Transverse colon (tissue), 3 donors: ENCODE data around the gene NADK2.

ENCODE experiments used
- CTCF ChIP-seq, 5 experiments: fragments of 200-600 bp in 3 of 5; fragments of 450-650 bp in 2 of 5; sonication (generic) in 3 of 5; IDR thresholded peaks; 1 replicate in 2 of 5; 2 replicates in 3 of 5; pipeline ENCODE4 v1.5.1; 2016 to 2017; ENCODE audit warnings: antibody characterized with exemption in 5 of 5, inconsistent platforms in 3 of 5, mild to moderate bottlenecking in 2 of 5, moderate library complexity in 1 of 5
- EP300 ChIP-seq: sonication (generic); formaldehyde crosslinking; IDR thresholded peaks from one replicate; pipeline ENCODE4 v1.6.1; 2017; ENCODE audit warnings: antibody characterized with exemption, low read depth
- POLR2A ChIP-seq: fragments of 450-650 bp; IDR thresholded peaks from one replicate; pipeline ENCODE4 v1.6.1; 2016; ENCODE audit warnings: antibody characterized with exemption, mild to moderate bottlenecking, moderate library complexity

- TF ChIP-seq CTCF (IDR thresholded peaks at IDR 0.05) (no peak), EP300 (no peak), POLR2A (no peak)
Observed at GRCh38 chr5:36175043-36175442, 66.7 kb downstream of the NADK2 start.
